GM21723 (cell line): ENCODE measurements around the gene OLFM1.

Experiments used
- ATAC-seq: cut with Tn5 transposase; IDR thresholded peaks from one replicate; pipeline ENCODE4 v1.9.1; 2021; ENCODE audit warnings: mild to moderate bottlenecking, moderate library complexity; ENCODE audit not compliant: unreplicated experiment

The OLFM1 gene

DNA sequence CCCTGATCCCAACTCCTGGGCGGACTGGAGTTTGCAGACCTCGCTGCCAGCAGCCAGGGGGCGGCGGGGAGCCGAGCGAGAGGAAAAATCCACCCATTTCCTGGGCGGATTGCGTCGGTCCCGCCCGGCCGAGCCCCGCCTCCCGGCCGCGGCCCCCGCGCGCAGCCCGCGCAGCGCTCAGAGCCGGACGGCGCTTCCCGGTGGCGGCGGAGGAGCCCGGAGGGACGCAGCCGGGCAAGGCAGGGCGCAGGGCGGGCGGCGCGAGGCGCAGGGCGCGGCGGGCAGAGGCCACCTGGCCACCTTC is at the start of gene OLFM1:
Gene OLFM1 (plus strand): TSS at position 180 of the 304 bp plus-strand sequence. CDS start 322 bp downstream, outside the sequence.
- ATAC-seq: no peak

DNA sequence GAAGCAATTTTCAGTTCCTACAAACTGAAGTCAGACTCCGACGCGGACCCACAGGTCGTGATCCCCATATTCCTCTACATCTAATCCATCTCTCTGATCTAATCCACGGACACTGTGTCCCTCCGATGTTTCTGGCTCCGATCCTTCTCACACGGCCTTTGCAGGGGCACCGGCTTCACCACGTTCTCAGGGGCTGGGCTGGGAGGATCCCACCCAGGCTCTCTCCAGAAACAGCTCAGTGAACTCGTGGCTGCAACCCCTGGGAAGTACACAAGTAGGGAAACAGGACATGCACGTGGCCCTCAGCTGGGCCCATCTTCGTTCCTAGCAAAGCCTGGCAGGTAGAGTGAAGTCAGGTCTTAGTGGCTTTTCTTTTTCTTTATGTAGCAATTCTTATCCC is 49.1 kb upstream of the OLFM1 start:
- ATAC-seq: no peak

DNA sequence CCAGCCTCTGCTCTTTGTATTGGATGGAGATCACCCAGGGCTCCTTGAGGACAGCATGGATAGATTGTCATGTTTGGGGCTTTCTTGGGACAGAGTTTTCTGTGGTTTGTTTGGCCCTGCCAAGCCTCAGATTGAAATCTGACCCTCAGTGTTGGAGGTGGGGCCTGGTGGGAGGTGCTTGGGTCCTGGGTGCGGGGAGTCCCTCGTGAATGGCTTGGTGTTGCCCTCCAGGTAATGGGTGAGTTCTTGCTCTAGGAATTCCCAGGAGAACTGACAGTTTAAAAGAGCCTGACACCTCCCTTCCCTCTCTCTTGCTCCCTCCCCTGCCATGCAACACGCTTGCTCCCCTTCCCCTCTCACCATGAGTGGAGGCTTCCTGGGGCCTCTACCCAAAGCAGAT is 48.6 kb upstream of the OLFM1 start:
- ATAC-seq: no peak

DNA sequence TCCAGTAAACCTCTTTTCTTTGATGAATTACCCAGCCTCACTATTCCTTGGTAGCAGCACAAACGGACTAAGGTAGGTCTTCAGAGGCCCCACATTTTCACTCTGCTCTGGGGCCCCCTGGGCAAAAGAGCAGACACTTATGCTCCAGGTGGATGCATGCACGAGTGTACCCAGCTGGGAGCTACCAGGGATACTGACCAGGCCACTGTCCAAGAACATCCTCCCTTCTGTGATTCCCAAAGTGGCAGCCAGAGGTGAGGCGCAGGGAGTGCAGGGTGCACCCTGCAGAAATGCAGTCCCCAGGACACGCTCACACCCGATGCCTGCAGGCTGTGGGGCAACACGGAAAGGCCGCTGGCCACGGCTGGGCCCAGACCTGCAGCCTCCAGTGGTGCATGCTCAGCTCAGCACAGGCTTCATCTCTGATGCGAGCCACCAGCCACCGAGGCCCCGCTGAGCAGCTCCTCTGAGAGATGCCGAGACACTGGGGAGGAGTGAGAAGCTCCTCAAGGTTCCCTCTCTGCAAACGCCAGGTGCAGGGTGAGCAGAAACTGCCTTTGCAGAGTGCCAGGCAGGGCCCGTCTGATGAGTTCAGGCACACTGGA is 48.1 kb upstream of the OLFM1 start:
- ATAC-seq: no peak

DNA sequence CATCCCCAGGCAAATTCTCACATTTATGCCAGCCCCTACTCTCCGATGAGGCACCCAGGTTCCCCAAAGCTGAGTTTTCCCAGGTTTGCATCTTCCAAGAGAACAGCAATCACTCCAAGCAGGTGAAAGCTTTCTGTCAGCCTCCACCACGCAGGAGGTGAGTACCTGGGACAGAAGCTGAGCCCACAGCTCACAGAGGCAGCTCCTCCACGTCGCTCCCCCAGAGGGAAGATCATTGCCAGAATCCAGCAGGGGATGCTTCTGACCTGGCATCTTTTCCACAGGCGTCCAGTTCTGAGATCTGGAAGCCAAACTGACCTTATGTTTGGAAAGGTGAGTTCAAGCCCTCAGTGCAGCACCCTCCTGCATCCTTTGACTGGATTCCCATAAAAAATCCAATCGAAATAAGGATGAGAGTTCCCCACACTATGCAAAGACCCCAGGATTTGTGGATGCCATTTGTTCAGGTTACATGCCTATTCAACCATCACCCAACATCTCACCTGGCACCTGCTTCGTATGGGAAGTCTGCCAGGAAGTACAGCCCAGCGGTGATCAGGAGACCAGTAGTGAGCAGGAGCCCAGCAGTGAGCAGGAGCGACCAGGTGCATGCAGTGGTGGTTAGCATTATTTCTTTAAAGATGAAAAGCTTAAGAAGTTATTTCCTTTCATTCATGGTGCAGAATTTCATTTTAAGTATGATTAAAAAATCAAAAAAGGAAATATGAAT is 47.4 kb upstream of the OLFM1 start:
- ATAC-seq: no peak

DNA sequence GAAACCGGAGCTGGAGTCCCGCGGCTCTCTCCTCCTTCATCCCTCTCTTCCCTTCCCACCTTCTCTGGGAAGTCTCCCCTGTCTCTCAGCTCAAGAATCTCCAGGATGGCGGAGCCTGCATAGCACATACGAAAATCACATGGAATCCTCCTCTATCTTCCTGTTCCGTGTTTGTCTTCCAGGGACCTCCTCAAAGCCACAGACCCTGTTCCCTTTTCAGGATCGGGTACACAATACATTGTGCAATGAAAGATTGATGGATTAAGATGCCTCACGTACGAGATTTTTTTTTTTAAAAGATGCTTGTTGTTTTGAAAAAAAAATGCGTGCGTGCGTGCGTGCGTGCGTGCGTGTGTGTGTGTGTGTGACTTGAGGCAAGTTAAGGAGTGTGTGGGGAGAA is 46.6 kb upstream of the OLFM1 start:
- ATAC-seq: no peak

DNA sequence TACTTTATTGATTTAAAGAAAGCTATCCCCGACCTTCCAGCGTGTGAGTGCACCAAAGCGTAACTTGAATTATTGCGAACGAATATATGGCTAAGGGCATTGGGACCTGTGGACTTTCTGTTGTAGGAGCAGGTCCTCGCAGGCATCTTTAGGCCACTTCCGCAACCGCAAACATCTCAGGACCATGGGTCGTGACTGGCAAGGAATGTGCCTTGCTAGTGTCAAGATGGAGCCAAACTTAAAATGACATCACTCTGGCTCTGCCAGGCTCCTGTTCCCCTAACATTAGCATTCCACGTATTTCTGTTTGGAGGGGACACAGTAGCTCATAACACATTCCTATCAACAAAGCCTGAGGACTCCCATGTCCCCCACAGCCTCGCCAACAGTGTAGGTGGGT is 44.1 kb upstream of the OLFM1 start:
- ATAC-seq: no peak

DNA sequence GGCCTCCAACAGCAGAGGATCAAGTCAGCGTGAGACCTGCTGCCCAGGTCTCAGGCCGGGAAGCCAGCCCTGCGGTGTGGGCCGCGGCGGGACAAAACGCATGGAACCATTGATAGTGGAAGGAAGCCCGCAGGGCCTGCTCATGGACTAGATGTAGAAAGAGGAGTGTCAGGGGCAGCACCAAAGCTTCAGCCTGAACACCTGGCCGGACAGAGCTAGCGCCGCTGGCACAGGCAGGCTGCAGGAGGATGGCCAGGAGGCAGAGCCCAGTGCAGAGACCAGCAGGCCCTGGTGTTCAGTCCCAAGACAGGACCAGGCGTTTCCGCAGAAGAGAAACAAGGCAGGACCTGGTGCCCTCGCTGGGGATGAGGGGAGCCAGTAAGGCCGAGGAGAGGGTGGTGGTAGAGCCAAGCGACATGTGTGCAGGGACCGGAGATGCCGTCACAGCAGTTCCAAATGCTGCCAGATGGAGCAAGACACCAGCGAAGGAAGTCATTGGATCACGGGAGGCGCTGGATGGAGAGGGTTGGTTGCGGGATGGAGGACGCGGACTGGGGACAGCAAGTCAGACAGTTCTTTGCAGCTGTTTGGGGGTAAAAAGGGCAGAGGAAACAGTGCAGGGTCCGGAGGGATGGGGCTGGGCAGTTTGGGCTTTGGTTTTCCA is 42.1 kb upstream of the OLFM1 start:
- no peak for ATAC-seq

DNA sequence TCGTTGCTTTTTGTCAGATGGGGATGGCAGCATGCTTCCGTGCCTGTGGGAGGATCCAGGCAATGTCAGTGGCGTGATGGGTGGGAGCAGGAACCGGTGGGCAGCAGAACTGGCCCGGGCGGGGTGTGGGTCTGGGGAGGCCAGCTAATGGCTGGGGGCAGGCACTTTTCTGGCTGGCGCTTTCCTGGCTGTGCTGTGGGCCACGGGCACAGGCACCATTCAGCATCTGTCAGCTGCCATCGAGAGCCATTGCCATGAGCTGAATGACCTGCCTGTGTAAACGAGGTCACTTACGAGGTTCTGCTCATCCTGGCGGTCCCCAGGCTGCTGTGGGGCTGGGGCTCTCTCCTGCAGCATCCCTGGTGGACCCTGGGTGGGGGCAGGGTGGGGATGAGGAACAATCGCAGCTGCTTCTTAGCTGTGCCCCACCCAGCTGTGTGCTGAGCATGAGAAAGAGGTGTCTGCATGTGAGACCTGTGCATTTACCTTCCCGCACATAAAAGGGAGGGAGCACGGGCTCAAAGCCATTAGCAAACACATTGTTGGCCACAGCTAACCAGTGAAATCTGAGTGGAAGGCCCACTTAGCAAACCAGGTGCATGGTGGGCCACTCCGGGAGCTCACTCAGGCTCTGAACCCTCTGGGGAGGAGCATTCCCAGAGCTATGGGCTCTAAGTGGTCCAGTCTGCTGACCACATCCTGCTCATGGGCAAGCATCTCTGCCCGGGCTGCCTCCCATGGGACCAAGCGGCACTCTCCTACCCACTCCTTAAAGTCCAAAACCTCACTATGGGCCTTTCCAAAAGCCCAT is 41.3 kb upstream of the OLFM1 start:
- no peak for ATAC-seq

DNA sequence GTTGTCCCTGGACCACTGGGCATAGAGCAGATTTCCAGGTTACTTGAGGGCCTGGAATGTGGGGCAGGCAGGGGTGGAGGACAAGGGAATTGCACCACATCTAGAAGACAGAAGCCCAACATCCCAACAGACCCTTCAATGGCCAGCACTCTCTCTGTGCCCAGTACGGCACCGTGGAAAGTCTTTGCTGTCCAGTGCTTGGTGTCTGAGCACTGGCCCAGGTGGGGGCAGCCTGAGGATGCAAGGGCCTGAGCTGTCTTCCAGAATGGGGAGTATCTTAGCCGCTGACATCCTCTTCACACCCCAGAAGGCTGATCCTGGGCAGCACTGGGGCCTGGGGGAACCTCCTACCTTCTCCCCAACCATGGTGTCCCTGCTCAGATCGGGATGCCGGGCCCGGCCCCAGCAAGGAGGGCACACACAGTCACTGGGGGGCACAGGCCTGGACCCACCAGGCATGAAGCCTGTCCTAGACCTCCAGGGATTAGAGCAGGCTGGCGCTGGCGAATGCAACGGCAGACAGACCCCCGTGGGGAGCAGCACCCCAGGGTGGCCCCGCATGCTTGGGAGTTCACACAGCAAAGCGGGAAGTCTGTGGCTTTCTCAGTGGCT is 40.6 kb upstream of the OLFM1 start:
- no peak for ATAC-seq

DNA sequence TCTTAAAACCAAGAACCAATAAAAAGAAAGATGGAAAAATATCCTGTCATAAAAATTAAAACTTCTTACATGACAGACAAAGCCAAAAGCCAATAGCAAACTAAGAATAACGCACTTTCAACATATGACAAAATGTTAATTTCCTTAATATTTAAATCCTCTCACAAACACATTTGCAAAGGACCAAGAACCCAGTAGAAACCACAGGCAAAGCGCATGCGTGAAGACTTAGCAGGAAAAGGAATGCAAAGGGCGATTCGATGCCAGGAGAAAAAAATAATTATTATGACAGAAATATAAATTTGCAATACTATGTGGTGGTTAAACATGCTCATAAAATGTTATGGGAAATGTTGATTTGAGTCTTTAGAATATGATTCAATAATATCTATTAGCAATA is 39.9 kb upstream of the OLFM1 start:
- ATAC-seq: no peak

DNA sequence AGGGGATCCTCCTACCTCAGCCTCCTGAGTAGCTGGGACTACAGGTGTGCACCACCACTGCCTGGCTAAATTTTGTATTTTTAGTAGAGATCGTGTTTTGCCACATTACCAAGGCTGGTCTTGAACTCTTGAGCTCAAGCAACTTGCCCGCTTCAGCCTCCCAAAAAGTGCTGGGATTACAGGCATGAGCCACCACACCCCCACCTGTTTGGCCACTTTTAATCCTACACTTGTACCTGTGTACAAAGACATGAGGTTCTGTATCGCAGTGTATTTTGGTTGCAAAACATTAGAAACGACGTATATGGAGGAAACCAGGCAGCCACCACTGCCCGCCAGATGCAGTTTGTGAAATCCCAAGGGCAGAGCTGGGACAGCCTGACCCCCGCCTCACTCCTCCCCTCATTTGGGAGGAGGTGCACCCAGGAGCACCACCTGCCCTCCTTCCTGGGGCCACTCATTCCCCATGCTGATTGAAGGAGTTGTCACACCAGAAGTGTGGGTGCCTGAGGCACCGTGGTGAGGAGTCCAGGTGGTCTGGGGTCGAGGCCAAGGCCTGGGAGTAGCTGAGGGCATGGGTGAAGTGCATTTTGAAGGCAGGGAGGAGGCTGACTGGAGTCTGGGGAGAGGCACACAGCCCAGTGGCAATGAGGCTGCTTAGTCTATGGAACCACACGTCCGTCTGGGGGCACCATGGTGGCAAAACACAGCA is 39.3 kb upstream of the OLFM1 start:
- no peak for ATAC-seq

DNA sequence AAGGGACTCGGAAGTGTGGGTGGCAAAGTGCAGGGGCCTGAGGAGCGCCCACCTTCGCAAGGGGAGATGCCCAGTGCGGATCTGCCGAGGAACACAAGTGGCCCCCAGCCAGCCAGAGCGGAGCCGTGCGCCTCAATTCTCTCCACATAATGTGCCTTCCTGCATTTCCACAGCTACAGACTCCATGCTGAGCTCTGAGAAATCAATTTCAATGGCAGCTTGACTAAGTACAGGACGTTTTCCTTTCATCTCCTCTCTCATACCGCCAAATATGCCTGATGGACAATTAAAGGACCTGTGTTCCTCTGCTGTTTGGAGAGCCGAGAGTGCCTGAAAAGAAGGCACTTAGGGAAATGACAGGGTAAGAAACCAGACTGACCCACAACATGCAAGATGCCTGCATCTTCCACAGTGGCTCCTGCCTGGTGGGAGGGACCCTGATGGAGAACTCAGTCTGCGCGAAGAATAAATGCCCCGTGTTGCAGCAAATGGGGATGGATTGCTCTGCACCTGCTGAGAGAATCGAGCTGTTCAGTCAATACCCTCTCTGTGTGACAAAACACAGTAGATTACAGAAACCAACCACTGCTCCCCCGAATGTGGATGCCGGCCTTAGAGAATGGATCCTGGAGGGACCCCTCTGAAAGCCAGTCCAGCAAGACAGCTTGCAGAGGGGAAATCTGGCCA is 38.6 kb upstream of the OLFM1 start:
- no peak for ATAC-seq

DNA sequence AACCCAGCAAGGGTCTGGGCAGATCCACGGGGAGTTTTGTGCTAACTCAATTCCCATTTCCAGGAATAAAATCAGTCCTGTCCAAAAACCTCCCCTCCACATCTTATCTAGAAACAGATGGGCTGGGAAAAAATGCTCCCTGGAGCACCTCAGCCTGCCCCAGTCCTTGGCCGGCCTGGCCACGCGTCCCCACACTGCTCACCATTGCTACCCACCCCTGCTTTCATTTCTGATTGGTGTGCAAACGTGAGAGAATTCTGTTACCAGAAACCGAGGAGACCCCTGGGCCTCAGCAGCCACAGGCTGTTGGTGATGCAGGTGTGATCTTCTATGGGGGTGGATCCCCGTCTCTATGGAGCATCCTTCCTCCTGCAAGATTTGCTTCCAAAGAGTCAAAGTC is 38.0 kb upstream of the OLFM1 start:
- ATAC-seq: no peak

DNA sequence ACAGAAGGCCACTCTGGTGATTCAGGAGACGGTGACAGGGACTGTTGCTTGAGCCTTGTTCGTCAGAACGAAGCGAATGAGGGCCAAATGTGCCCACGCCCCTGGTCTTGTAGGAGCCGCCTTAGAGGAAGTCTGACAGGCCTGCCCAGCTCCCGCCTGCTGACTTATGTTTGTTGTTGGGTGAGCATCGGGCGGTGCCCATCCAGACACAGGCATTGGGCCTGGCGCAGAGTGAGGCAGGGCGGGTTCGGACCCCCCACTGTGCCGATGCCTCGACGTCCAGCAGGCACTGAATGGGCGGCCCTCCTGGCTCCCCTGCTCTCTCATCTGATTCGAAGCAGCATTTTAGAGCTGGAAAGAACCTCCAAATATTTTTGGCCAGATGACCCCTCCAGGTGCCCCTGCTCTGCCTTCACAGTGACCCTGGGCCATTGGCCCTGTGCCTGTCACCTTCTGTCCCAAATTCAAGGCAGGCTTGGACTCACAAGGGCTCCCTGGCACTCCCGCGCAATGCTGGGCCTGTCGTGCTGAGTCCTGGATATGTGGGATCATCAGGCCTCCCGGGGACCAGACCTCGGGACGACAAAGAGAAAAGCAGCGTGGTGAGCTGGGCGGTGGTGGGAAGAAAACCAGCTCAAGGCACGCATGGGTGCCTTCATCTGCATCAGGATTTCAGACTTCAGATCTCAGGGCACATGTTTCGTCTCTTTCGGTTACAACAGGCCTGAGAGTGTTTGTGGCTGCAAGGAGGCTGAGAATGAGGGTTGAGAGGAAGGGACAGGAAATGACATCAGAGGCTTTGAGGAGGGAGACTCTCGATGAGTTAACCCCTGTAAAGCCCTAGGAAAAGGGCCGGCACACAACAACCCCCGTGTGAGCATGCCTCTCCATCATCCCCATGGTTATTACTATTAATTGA is 37.1 kb upstream of the OLFM1 start:
- ATAC-seq: no peak

DNA sequence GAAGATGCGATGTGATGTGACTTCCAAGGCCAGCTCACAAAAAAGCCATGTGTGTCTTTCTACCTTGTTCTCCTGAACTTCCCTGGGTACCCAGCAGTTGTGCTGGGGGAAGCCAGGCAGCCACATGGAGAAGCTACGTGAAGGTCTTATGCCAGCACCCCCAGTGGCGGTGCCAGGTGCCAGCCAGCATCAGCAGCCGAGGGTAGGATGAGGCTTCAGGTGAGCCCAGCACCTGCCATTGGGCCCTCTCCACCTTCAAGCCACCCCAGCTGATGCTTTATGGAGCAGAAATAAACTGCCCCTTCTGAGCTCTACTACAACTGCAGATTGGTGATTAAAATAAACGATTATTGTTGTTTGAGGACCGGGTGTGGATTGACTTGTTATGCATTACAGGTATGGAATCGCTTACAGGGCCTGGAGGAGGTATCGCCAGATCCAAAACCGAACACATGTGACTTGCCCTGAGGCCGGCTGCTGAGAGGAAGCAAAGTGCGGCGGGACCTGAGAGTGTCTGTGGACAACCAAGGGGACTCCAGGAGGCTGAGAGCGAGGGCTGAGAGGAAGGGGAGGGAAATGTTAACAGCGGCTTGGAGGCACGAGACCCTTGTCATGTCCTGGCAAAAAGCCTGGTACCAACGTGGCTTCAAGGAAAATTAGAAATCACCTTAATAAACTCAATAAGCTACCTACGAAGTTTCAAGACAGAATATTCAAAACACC is 36.0 kb upstream of the OLFM1 start:
- no peak for ATAC-seq

DNA sequence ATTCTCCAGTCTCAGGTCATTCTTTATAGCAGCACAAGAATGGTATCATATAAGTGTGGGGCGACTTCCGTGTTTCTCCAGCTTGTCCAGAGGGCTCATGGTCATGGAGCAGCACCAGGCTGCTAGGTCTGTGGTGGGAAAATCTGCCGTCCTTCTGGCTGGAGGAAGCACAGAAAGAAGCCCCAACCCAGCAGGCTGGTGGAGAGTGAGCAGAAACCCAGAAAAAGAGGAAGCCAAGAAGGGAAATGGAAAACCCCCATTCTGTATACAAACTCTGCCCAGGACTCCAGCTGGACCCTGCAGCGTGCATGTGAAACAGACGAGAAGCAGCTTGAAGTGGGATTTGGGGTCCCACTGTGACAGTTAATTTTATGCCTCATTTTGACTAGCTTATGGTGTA is 34.3 kb upstream of the OLFM1 start:
- ATAC-seq: no peak

DNA sequence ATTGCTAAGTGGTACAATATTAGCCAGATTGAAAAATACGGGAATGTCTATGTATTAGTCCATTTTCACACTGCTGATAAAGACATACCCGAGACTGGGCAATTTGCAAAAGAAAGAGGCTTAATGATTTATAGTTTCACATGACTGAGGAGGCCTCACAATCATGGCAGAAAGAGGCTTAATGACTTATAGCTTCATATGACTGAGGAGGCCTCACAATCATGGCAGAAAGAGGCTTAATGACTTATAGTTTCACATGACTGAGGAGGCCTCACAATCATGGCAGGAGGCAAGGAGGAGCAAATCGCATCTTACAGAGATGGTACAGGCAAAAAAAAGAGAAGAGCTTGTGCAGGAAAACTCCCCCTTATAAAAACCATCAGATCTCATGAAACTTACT is 32.3 kb upstream of the OLFM1 start:
- ATAC-seq: no peak
